GM21381 (cell line): ENCODE measurements around the gene RSU1.
A peak's percentile ranks its signal among the peaks of the same experiment; 100 is the strongest.
"Not testable (repeated sequence)": the region's sequence is repeated elsewhere in the genome, so short reads cannot be mapped to it uniquely, and the experiment has no call there.

Source experiments
- ATAC-seq: cut with Tn5 transposase; IDR thresholded peaks from one replicate; pipeline ENCODE4 v1.9.1; 2021; ENCODE audit warnings: mild to moderate bottlenecking, moderate library complexity; ENCODE audit not compliant: unreplicated experiment

RSU1 gene

DNA sequence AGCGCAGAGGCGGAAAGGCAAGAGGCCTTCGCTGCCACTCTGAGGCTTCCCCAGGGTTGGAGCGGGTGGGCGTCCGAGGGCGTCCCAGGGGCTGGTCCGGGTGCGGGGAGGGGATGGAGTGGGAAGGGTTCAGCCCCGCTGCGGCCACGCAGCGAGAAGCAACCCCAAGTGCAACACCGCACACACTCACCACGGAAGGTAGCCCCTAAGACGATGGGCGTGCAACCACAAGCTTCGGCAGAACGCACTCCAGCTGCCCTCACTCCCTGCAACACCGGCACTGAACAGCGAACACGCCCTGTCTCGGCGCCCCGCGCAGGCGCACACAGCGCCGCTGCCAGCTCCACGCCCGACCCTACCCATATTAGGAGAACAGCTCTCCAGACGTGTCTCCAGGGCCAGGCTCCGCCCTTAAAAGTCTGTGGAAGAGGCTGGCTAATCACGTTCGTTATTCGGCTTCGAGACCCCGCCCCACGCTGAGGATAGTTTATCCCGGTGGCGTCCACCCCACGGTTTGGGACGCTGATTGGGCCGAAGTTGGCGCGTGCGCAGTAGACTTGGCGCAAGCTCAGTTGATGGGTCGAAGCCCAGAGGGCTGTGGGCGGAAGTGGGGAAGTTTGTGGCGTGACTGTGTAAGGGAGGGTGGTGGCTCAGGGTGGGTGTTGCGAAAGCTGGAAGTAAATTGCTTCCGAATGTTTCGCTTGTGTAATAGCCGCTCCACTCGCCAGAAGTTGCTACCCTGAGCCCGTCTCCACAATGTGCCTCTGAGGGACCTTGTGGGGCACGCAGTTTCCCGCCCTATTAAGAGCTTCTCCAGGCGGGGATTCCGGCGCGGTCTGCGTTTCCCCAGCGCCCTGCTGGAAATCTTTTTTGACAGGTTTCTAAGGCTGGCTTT is at the start of gene RSU1:
Gene RSU1 (minus strand): TSS at position 300 of the 895 bp plus-strand sequence. CDS start 343 bp downstream, outside the sequence.
- ATAC-seq, result peak; percentile 98

DNA sequence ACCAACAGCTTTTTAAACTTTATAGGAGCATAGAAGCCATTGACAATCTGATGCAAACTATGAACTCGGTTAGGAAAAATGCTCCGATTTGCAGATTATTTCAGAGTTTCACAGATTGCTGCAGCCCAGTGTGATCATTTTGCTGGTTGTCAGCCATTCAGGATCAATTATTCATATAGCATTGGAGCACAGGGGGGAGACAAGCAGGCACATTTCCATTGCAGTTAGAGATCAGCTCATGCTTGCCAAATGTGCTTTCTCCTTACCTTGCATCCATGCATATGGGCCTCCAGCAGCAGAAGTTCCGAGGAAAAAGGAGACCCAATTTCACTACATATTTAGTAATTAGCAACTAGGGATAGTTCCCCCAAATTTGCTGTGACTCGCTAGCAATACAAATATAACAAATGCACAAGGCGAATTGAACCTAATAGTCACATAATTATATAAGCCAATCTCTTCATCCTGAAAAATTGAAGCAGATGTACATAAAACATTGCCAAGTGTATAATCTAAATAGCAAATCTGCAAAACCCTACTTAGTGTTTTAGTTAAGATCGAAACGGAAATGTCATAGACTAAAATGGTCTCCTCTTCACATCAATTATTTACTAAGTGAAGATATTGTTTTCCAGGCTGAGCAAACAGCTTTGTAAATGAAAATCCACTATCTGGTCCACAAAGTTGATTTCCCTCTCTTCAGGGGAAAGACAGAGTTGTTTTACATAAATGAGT is 49.5 kb upstream of the RSU1 start:
- ATAC-seq, result no peak

DNA sequence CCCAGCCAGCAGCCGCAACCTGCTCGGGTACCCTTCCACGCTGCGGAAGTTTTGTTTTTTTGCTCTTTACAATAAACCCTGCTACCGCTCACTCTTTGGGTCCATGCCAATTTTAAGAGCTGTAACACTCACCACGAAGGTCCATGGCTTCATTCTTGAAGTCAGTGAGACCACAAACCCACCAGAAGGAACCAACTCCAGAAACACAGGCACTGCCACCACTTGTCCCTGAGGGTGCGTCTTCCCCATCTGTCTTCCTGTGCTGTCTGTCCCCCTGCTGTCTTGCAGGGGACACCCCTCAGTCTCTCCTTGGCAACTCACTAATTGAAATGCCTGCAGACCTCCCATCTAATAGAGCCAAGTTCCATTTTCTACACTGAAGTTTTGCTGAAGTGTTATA is 48.5 kb upstream of the RSU1 start:
- no peak for ATAC-seq

- no peak for ATAC-seq
Measured at GRCh38 chr10:16863766-16864165, 46.5 kb upstream of the RSU1 start.

DNA sequence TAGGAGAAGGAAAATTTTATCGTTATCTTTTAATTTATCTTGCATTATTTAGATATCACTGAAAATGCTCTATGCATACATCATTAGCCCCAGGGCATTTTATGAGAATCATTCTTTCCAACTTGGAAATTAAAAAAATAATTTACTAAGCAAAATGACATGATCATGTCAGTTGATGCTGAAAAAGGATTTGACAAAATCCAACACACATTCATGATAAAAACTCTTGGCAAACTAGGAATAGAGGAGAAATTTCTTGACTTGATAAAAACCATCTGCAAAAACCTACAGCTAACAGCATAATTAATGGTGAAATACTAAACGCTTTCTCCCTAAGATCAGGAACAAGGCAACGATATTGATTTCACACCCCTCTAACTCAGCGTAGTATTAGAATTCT is 40.2 kb upstream of the RSU1 start:
- no peak for ATAC-seq

DNA sequence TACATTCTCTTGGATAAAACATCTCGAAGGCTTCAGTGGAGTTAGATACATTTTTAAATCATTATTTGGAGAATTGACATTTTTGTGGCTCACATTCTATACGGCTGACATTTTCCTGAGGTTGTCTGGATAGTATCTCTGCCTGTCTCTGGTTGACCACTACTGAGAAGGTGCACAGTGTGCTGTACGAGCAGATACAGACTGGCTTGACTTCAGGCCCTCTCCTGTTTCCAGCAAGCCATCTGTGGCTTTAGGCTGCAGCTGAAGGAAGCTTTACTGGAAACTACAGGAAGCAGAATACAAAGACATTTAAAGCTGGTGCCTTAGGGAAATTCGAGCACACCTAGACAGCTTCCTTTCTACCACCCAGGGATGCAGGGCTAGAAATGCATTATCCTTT is 39.3 kb upstream of the RSU1 start:
- ATAC-seq, result no peak

DNA sequence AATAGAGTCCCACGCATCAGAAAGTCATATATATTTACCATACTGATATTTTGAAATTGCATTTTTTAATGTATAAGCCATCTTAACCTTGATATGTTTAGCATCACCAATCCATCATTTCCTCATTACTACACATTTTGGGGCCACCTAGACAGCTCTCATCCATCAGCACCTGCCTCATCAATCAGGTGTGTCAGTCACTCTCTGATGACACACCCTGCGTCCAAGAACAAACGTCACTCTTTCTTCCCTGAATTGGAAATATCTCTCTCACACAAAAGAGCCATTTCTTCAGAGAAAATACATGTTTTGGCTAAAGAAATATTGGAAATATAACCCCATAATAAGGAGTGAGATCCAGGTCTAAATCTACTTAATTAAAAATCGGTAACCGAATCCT is 38.9 kb upstream of the RSU1 start:
- no peak for ATAC-seq

- ATAC-seq, result no peak
Measured at GRCh38 chr10:16854623-16855022, 37.4 kb upstream of the RSU1 start.

DNA sequence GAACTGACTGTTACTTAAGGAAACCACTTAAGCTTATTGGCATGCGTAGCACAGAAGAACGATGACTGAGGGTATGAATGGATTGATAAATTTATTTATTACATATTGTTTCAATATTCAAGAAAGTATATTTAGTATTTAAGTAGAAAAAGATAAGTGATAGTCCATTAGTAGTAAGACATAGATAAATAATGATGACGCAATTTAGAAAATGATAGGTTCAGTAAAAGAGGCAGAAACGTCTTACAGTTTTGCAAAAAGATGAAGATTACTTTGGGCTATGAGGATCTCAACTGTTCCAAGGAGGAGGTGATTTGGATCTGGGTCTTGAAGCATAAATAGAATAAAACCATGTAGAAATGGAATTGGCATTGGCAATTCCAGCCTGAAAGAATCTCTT is 36.6 kb upstream of the RSU1 start:
- no peak for ATAC-seq

DNA sequence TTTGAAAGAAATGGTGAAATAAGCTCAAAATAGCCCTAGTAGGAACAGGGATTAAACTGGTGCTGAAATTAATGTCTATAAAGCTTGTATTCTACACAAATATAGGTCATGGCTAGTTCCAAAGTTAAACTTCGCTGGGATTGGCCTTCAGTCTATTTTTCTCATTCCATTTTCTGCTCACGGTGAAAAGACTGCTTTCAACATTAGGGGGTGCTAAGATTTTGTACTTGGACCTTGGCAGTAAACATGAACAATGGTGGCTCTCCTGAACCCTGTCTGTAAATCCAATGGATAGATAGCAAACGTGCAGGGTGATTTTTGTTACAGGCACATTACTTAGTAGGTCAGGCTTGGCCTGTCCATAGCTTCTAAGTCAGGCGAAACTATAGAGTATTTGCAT is 36.0 kb upstream of the RSU1 start:
- no peak for ATAC-seq

DNA sequence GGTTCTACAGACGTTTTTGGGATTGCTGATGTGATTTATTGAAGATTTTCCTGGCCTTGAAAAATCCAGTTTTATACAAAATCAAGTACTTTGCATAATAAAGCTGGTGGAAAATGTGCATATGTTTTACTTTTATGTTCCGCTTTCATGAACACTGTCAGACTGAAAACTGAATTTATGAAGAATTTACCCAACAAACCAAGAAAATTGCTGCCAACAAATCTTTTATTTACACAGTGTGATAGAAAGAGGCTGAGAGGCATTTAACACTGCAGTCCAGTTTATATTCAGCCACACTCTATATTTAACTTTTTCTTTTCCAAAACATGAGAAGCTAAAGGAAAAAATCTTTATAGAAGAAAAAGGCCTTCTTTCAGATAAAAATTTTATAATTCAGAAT is 35.4 kb upstream of the RSU1 start:
- no peak for ATAC-seq

DNA sequence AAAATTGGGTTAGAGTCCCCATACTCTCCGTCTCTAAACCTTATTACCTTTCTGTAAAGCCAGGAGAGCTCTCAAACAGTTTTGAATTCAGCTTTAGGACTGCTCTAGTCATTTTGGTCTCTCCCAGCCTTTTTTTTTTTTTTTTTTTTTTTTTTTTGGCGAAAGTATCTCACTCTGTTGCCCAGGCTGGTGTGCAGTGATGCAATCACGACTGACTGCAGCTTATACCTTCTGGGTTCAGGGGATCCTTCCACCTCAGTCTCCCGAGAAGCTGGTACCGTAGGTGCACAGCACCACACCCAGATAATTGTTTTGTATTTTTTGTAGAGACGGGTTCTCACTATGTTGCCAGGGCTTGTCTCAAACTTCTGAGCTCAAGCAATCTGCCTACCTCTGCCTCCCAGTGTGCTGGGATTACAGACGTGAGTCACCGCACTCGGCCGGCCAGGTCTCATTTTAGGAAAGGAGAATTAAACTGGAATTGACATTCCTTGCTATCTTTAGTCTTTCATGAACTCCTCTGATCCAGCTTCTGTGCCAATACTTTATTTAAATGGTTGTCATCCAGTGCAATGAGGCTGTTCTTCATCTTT is 31.4 kb upstream of the RSU1 start:
- ATAC-seq, result no peak

DNA sequence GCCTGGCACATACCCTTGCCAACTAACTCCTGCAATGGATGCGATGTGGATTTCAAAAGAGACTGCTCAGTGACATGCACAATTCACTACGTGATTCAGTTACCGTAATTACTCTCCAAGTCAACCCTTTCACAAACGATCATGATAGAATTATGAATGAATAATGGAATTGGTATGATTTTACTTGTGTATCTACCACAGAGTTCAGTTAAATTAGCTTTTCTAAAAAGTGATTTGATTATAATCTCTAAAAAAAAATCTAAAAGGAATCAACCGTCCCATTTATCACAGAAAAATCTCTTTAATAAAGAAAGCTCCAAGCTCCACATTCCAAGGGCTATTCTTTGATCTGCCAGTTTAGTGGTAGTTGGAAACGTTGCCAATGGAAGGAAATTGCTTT is 30.4 kb upstream of the RSU1 start:
- no peak for ATAC-seq

- no peak for ATAC-seq
Measured at GRCh38 chr10:16845248-16845647, 28.0 kb upstream of the RSU1 start.

DNA sequence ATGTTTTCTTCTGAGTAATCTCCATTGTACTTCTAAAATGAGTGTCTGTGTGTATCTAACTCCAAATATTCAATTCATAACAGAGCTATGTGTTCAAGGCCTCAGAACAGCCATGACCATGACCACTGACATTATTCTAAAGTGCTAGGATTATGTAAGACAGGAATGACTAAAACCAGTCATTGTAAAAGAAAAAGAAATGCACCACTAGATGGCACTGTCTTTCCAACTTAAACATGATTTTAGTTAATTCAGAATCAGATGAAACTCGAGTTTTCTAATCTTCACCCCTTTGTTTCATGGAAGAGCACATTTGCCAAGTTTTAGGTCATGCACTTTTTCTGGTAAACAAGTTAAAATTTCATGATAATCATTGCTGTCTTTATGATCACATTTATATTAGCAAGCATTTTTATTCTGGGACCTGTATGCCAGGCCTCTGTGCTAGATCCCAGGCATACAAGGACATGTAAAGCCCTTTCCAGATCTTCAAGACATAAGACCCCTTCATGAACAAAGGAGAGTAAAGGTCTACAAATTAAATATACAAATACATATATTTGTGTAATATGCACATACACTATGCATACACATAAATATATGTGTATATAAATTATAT is 26.1 kb upstream of the RSU1 start:
- no peak for ATAC-seq

DNA sequence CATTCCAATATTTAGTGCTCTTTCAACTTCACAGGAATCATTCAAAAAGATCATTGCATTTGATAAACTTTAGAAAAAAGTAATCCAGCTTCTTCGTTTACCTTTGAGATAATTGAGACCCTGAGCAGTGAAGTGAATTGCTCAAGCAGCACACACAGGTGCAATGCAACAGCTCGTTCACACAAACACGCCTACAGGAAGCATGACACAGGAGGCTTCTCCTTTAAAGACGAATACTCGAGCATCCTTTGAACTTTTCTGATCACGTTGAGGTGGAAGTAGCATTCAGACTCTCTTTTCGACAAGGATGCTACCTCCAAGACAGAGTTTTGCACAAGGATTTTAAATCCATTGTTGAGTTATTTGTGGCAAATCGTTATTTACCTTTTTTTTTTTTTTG is 18.0 kb upstream of the RSU1 start:
- no peak for ATAC-seq

DNA sequence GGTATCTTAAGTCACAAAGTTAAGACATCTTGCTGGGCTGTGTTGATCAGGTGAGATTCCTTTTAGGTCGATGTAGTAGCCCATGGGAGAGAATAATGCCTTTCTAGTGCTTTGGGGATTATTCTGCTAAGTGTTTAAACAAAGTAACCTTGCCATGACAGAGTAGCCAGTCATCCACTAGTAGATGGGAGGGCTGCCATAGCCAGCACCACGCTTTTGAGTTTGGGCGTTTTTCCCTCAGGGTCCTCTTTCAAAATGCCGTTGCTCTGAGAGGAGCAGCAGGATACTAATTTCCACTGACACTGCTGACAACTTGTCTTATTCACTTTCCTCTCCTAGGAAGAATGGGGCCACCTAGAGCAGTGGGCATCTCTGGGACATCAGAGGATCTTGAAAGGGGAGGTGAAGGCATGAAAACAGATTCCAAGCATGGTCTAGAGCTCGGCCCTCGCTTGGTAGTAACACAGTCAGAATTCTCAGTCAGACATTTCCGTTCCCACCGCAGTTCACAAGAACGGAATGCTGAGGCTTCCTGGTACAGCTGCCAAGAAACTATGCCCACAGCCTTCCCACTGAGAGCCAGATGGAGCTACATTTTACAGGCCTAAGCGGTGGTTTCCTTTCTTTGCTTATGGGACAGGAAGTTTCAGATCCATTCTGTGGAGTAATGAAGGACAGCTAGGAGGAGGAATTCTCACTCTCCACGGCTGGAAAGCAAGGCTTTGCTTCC is 15.3 kb upstream of the RSU1 start:
- ATAC-seq, result no peak

DNA sequence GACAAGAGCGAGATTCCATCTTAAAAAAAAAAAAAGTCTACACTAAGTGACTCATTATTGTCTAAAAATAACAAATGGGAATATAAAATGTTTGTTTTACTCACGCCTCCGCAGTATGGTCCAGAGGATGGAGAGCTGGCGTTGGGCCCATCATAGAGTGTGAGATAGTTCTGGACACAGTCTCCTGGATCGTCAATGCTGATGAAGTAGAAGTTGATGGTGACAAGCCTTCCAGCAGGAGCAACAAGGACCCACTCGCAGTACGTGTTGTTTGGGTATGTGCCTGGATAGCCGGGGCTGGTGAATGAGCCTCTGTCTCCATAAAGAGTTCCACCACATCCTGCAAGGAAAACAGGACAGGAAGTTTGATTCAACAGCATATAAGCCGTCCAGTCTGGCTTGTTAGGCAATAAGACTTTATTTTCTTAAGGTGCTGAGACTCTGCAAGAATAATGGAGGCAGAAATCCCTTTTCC is 11.5 kb upstream of the RSU1 start:
- ATAC-seq, result no peak

GRCh38 chr10:16828114-16828568 is 10.9 kb upstream of the RSU1 start:
- ATAC-seq, result no peak

- ATAC-seq, result not testable (repeated sequence)
Measured at GRCh38 chr10:16827474-16827873, 10.2 kb upstream of the RSU1 start.
